M059J (cell line): ENCODE data around the gene TUB. TPM values are rescaled to one million over a fixed set of nuclear protein-coding genes. Genes with fewer than 3 reads are reported as not detected.

ENCODE experiments used
- DNase-seq: peaks from one replicate; pipeline ENCODE4 v3.0.0-alpha.2; 2012; ENCODE audit warnings: low read depth
- total RNA-seq: library from RNA; depleted of rRNA; stranded (reverse); fragments of >200 nt; shearing (Covaris generic); gene quantifications from 2 replicates; pipeline ENCODE4 v1.2.3, GENCODE V29; 2014

The TUB gene
- total RNA-seq, 1 experiment from 2014 or later: 3.0 TPM

DNA sequence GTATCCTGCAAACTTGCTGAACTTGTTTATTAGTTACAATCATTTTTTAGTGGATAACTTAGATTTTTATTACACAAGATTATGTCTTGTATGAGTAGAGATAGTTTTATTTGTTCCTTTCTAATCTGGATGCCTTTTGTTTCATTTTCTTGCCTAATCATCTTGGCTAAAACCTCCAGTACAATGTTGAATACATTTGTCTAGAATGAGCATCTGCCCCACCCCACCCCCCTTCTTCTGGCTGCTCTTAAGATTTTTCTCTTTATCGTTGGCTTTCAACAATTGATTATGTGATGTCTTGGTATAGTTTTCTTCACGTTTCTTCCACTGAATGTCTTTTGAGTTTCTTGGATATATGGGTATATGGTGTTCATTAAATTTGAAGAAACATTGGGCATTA, 37.3 kb upstream of the TUB start:
- no peak for DNase-seq

DNA sequence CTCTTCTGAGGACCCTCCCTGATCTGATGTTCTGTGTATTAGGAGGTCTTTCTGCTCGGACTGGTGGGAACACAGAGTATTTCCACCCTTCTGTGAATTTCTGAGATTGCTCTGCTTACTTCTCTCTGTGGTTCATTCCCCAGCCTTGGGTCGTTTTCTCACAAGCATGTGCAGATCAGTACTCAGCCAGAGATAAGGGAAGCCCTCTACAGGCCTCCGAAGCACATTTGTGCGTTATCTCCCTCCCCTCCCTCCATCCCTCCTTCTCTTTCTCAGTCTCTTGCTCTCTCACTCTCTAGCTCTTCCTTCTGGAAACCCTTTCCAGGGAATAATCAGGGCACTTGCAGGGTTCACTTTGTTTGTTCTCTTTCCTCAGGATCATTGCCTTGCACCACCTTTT, 35.2 kb upstream of the TUB start:
- no peak for DNase-seq

DNA sequence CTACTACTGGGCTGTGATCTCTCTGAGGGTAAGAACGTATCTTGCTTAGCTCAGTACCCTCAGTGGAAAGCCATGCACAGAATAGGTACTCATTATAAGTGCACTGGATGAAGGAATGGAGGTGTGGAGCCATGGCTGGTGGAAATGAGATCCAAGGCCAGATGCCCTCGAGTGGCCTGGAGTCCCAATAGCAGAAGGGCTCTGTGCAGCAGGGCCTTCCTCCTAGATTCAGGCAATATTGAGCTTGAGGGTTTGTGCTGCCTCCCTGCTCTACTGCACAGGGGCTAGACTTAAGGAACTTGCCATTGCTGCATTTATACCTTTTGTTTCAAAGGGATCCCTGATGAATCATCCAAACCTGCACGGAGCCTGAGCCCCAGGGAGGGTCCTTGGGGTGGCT, 33.6 kb upstream of the TUB start:
- DNase-seq: no peak

- no peak for DNase-seq
These were observed 31.9 kb upstream of the TUB start for GRCh38 chr11:8049084-8049483.

GRCh38 chr11:8055091-8055835, 25.7 kb upstream of the TUB start:
- DNase-seq: no peak

DNA sequence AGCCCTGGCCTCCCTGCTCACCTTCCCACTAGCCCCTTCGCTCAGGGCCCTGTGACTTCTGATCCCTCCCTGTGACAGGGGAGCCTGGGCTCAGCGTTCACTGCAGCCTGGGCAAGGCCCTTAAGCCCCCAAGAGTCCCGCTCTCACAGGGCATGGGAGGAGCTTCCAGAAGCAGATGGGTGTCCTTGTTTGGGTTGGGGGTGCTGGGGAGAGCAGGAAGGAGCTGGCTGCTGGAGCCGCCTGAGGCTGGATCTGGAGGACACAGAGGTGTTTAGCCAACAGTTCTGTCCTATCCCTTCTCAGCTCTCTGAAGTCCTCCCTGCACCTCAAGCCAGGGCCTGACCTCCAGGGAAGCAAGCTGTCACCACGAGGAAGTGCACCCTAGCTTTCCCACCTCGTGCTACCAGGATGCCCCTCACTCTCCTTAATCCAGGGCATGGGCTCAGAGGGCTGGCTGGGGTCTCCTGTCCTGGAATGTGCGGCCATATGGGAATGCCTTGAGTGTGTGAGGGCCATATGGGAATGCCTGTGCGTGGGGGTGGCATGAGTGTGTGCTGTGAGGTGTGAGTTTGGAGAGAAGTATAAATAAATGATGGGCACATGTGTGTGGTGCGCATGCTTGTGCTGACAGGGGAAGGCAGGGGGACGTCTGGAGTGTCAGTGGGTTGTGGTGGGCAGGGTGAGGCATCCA, 25.0 kb upstream of the TUB start:
- no peak for DNase-seq

GRCh38 chr11:8056810-8057463, 24.1 kb upstream of the TUB start:
- peak; percentile 25 for DNase-seq

DNA sequence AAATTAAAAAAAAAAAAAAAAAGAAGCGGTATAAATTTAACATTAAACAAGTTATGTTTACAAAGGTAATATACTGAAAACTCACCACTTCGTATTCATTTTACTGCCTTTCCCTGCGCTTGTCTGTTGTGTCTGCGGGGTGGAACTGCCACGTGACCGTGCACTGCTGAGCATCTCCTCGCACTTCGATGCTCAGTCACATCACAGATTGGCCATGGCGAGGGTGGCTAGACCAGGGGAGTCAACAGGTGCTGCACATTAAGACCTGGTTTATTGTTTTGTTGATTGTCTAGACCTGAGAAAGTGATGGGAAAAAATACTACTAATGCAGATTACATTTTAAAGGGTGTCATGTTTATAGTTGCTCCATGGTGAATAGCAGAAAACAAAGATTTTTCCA, 22.8 kb upstream of the TUB start:
- DNase-seq: no peak

DNA sequence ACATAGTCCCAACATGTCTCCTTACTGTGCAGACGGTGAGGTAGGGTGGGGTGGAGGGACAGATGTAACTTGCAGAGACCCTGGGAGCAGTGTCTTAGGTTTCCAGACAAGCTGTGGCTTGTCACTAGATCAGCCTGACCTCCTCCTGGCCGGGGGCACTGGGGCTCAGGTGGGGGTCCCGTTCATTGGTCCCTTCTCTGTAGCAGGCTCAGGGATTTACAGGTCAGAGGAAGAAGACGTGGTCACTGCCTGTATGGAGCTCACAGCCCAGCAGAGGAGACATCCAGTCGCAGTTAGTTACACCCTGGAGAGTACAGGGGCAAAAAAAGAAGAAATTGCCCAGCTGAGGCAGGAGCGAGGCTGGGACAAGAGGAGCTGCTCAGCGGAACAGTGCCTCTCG, 22.0 kb upstream of the TUB start:
- no peak for DNase-seq

- DNase-seq: no peak
These were observed 21.4 kb upstream of the TUB start for GRCh38 chr11:8059571-8060011.

GRCh38 chr11:8060146-8060719, 20.8 kb upstream of the TUB start:
- DNase-seq: no peak

GRCh38 chr11:8060801-8061554, 20.0 kb upstream of the TUB start:
- no peak for DNase-seq

DNA sequence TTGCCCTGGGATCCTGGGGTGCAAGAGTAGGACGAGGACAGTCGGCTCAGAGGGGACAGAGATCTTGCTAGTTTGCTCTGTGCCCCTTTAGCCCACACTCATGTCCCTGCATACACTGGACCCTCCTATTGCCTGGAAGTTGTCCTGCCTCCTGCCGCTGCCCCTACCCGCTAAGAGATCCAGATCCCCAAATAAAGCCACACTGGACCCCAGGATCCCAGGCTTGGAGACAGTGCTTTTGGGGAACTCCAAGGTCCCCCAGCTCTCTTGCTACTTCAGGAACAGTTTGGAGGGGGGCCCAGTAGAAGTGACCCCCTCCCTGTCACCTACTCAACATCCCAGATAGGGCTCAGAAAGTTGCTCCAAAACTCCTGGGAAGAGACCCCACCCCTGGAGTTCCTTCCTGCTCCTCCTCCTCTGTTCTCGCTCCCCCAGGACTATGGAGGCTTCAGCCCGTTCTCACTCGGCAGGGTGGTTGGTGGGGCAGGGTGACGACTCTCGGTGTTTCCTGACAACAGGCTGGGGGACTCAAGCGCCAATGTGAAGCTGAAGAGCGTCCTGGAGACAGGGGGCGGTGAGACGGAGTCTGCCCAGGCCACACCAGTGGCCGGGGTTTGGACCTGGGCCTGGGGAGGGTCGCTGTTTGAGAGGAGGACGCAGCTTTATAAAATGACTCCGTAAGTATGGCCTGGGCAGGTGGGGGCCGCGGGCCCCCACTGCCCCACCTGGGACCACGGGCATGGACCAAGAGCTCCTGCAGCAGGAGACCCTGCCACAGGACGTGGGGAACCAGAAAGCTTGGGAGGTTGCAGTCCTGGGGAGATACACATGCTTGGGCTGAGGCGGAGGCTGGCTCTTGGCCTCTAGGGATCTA, 19.2 kb upstream of the TUB start:
- DNase-seq: no peak

DNA sequence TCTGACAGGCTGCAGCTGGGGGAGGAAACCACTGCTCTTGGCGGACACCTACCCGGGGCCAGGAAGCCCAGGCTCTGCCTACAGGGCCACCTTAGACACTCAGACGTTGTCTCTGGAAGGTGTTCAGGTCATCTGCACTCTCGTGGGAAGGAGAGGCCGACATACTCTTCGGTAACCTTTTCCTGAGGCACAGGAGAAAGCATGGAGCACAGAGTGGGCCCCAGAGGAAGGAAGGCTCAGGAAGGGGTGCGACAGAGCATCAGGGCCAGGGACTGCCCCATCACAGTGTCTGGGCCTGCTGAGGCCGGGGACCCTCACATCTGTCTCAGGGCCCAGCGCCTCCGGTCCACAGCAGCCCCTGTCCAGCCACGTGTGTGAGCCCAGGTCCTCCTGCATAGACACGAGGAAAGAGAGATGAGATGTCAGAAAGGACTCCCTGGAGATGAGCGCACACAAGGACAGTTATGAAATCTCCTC, 18.2 kb upstream of the TUB start:
- no peak for DNase-seq

GRCh38 chr11:8063324-8063723, 17.7 kb upstream of the TUB start:
- DNase-seq: no peak

- DNase-seq: no peak
These were observed 16.0 kb upstream of the TUB start for GRCh38 chr11:8065031-8065430.

- no peak for DNase-seq
These were observed 14.7 kb upstream of the TUB start for GRCh38 chr11:8066036-8066910.

- DNase-seq: no peak
These were observed 14.0 kb upstream of the TUB start for GRCh38 chr11:8066911-8067455.

GRCh38 chr11:8067567-8067928, 13.5 kb upstream of the TUB start:
- no peak for DNase-seq
